Measurements from ENCODE around the gene ZNF341.
A peak's percentile ranks its signal among the peaks of the same experiment; 100 is the strongest.
"Not testable (repeated sequence)": the region's sequence is repeated elsewhere in the genome, so short reads cannot be mapped to it uniquely, and the experiment has no call there.

Gene ZNF341

GRCh38 chr20:33755936-33756490, 24.2 kb downstream of the ZNF341 start:
- not testable (repeated sequence) for H3K9me3 ChIP-seq (replicated peaks in 1 of 2; ENCODE audit: control insufficient read depth in 2 of 2, insufficient read depth in 1 of 2, low read depth in 1 of 2, low read length in 2 of 2); H4K91ac ChIP-seq (ENCODE audit: low read depth, low read length, poor library complexity); H3K14ac ChIP-seq (ENCODE audit: low read length); H4K8ac ChIP-seq (ENCODE audit: low read depth, low read length); H2BK12ac ChIP-seq (ENCODE audit: low read length); H3K27ac ChIP-seq (replicated peaks; ENCODE audit: low read length); H3K4me2 ChIP-seq (ENCODE audit: insufficient read depth, low read length, poor library complexity, severe bottlenecking); H3K4me3 ChIP-seq (ENCODE audit: low read length in 2 of 2); H2BK5ac ChIP-seq (ENCODE audit: low read length); H2AK5ac ChIP-seq (ENCODE audit: low read depth, low read length); H3K79me1 ChIP-seq (ENCODE audit: low read depth, low read length); H2BK15ac ChIP-seq (ENCODE audit: low read length); H3K36me3 ChIP-seq (replicated peaks in 1 of 2; ENCODE audit: control insufficient read depth in 2 of 2, insufficient read depth in 2 of 2, low read length in 2 of 2); H3K23ac ChIP-seq (ENCODE audit: low read depth, low read length, poor library complexity); H3K27me3 ChIP-seq (ENCODE audit: control insufficient read depth in 3 of 3, insufficient read depth in 3 of 3, low read depth in 1 of 3, low read length in 3 of 3); H3K9ac ChIP-seq (ENCODE audit: low read depth, low read length, poor library complexity); H3K4ac ChIP-seq (ENCODE audit: low read length); DNase-seq (ENCODE audit: low spot score); H3K4me1 ChIP-seq (ENCODE audit: control insufficient read depth in 2 of 2, insufficient read depth in 1 of 2, low read depth in 1 of 2, low read length in 2 of 2); H3K18ac ChIP-seq (ENCODE audit: low read length); H2BK120ac ChIP-seq (ENCODE audit: low read depth, low read length)
- peak overlapping the region; percentile 82 for H2AFZ ChIP-seq (ENCODE audit: low read length)
- no CpG with 5 or more reads among the region's 10 CpGs for WGBS, 2 donors (ENCODE audit: extremely low coverage in 2 of 2, insufficient read length in 2 of 2, insufficient replicate concordance in 1 of 2)

DNA sequence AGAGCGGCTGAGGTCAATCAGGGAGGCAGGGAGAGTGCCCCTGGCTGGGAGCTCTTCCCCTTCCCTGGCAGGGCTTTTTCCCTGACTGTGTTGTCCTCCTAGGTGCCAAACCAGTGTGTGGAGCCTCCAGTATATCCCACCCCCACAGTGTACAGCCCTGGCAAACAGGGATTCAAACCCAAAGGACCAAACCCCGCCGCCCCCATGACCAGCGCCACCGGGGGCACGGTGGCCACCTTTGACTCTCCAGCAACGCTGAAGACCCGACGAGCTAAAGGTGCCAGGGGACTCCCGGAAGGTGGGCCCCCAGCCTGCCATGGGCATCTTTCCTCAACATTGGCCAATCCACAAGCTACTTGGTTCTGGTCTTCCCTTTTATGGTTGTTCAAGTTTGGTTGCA, 25.2 kb downstream of the ZNF341 start:
- no peak for DNase-seq (ENCODE audit: low spot score)
- Histone ChIP-seq H3K9ac (ENCODE audit: low read depth, low read length, poor library complexity) (no peak overlapping the region), H2AK5ac (ENCODE audit: low read depth, low read length) (no peak overlapping the region), H2BK15ac (ENCODE audit: low read length) (no peak overlapping the region), H3K14ac (ENCODE audit: low read length) (no peak overlapping the region), H3K9me3 (replicated peaks in 1 of 2; ENCODE audit: control insufficient read depth in 2 of 2, insufficient read depth in 1 of 2, low read depth in 1 of 2, low read length in 2 of 2) (peaks cover 0 to 7% of the 10 kb centered on the region in 2 donors), H2BK12ac (ENCODE audit: low read length) (no peak overlapping the region), H3K27me3 (ENCODE audit: control insufficient read depth in 3 of 3, insufficient read depth in 3 of 3, low read depth in 1 of 3, low read length in 3 of 3) (no peaks in the 10 kb centered on the region), H3K4ac (ENCODE audit: low read length) (no peak overlapping the region), H3K4me1 (ENCODE audit: control insufficient read depth in 2 of 2, insufficient read depth in 1 of 2, low read depth in 1 of 2, low read length in 2 of 2) (peaks cover 0 to 6% of the 10 kb centered on the region in 2 donors), H4K8ac (ENCODE audit: low read depth, low read length) (no peak overlapping the region), H3K27ac (replicated peaks; ENCODE audit: low read length) (no peak overlapping the region), H3K36me3 (replicated peaks in 1 of 2; ENCODE audit: control insufficient read depth in 2 of 2, insufficient read depth in 2 of 2, low read length in 2 of 2) (peaks cover 0 to 6% of the 10 kb centered on the region in 2 donors), H2BK120ac (ENCODE audit: low read depth, low read length) (no peak overlapping the region), H3K79me1 (ENCODE audit: low read depth, low read length) (peaks cover 2% of the 10 kb centered on the region), H3K23ac (ENCODE audit: low read depth, low read length, poor library complexity) (no peak overlapping the region), H3K4me2 (ENCODE audit: insufficient read depth, low read length, poor library complexity, severe bottlenecking) (no peak overlapping the region), H3K18ac (ENCODE audit: low read length) (no peak overlapping the region), H4K91ac (ENCODE audit: low read depth, low read length, poor library complexity) (no peak overlapping the region), H2AFZ (ENCODE audit: low read length) (no peak overlapping the region), H3K4me3 (ENCODE audit: low read length in 2 of 2) (no peak overlapping the region), H2BK5ac (ENCODE audit: low read length) (no peak overlapping the region)
- no CpG with 5 or more reads among the region's 10 CpGs for WGBS, 2 donors (ENCODE audit: extremely low coverage in 2 of 2, insufficient read length in 2 of 2, insufficient replicate concordance in 1 of 2)

- H4K8ac ChIP-seq (ENCODE audit: low read depth, low read length) = no peak overlapping the region
- H3K36me3 ChIP-seq (replicated peaks in 1 of 2; ENCODE audit: control insufficient read depth in 2 of 2, insufficient read depth in 2 of 2, low read length in 2 of 2) = peaks cover 0 to 6% of the 10 kb centered on the region in 2 donors
- H3K18ac ChIP-seq (ENCODE audit: low read length) = no peak overlapping the region
- H3K4me2 ChIP-seq (ENCODE audit: insufficient read depth, low read length, poor library complexity, severe bottlenecking) = no peak overlapping the region
- H3K23ac ChIP-seq (ENCODE audit: low read depth, low read length, poor library complexity) = no peak overlapping the region
- peaks cover 2% of the 10 kb centered on the region for H3K79me1 ChIP-seq (ENCODE audit: low read depth, low read length)
- no peak overlapping the region for H2BK120ac ChIP-seq (ENCODE audit: low read depth, low read length)
- no peak overlapping the region for H3K4me3 ChIP-seq (ENCODE audit: low read length in 2 of 2)
- H3K14ac ChIP-seq (ENCODE audit: low read length) = no peak overlapping the region
- H3K27me3 ChIP-seq (ENCODE audit: control insufficient read depth in 3 of 3, insufficient read depth in 3 of 3, low read depth in 1 of 3, low read length in 3 of 3) = no peaks in the 10 kb centered on the region
- H3K9ac ChIP-seq (ENCODE audit: low read depth, low read length, poor library complexity) = no peak overlapping the region
- H3K9me3 ChIP-seq (replicated peaks in 1 of 2; ENCODE audit: control insufficient read depth in 2 of 2, insufficient read depth in 1 of 2, low read depth in 1 of 2, low read length in 2 of 2) = peaks cover 0 to 7% of the 10 kb centered on the region in 2 donors
- H3K4me1 ChIP-seq (ENCODE audit: control insufficient read depth in 2 of 2, insufficient read depth in 1 of 2, low read depth in 1 of 2, low read length in 2 of 2) = peaks cover 0 to 6% of the 10 kb centered on the region in 2 donors
- no peak overlapping the region for H2BK12ac ChIP-seq (ENCODE audit: low read length)
- no peak for DNase-seq (ENCODE audit: low spot score)
- H2AFZ ChIP-seq (ENCODE audit: low read length) = no peak overlapping the region
- no peak overlapping the region for H2BK15ac ChIP-seq (ENCODE audit: low read length)
- H2BK5ac ChIP-seq (ENCODE audit: low read length) = no peak overlapping the region
- no peak overlapping the region for H3K27ac ChIP-seq (replicated peaks; ENCODE audit: low read length)
- no CpG with 5 or more reads among the region's 1 CpG for WGBS, 2 donors (ENCODE audit: extremely low coverage in 2 of 2, insufficient read length in 2 of 2, insufficient replicate concordance in 1 of 2)
- no peak overlapping the region for H2AK5ac ChIP-seq (ENCODE audit: low read depth, low read length)
- no peak overlapping the region for H4K91ac ChIP-seq (ENCODE audit: low read depth, low read length, poor library complexity)
- H3K4ac ChIP-seq (ENCODE audit: low read length) = no peak overlapping the region
These were observed 25.7 kb downstream of the ZNF341 start for GRCh38 chr20:33757458-33757857.

GRCh38 chr20:33761698-33762250, 30.0 kb downstream of the ZNF341 start:
- H2BK15ac ChIP-seq (ENCODE audit: low read length) = no peak overlapping the region
- no peak overlapping the region for H2BK12ac ChIP-seq (ENCODE audit: low read length)
- WGBS, 2 donors (ENCODE audit: extremely low coverage in 2 of 2, insufficient read length in 2 of 2, insufficient replicate concordance in 1 of 2) = no CpG with 5 or more reads among the region's 13 CpGs
- H2BK120ac ChIP-seq (ENCODE audit: low read depth, low read length) = no peak overlapping the region
- H3K9ac ChIP-seq (ENCODE audit: low read depth, low read length, poor library complexity) = no peak overlapping the region
- no peak for DNase-seq (ENCODE audit: low spot score)
- no peak overlapping the region for H3K14ac ChIP-seq (ENCODE audit: low read length)
- no peak overlapping the region for H3K4ac ChIP-seq (ENCODE audit: low read length)
- H3K9me3 ChIP-seq (replicated peaks in 1 of 2; ENCODE audit: control insufficient read depth in 2 of 2, insufficient read depth in 1 of 2, low read depth in 1 of 2, low read length in 2 of 2) = peaks cover 0 to 7% of the 10 kb centered on the region in 2 donors
- H2AK5ac ChIP-seq (ENCODE audit: low read depth, low read length) = no peak overlapping the region
- H4K8ac ChIP-seq (ENCODE audit: low read depth, low read length) = no peak overlapping the region
- no peaks in the 10 kb centered on the region for H3K36me3 ChIP-seq (replicated peaks in 1 of 2; ENCODE audit: control insufficient read depth in 2 of 2, insufficient read depth in 2 of 2, low read length in 2 of 2)
- no peak overlapping the region for H4K91ac ChIP-seq (ENCODE audit: low read depth, low read length, poor library complexity)
- H3K27ac ChIP-seq (replicated peaks; ENCODE audit: low read length) = no peak overlapping the region
- peak overlapping the region; percentile 19 for H2BK5ac ChIP-seq (ENCODE audit: low read length)
- H3K4me1 ChIP-seq (ENCODE audit: control insufficient read depth in 2 of 2, insufficient read depth in 1 of 2, low read depth in 1 of 2, low read length in 2 of 2) = no peaks in the 10 kb centered on the region
- H3K23ac ChIP-seq (ENCODE audit: low read depth, low read length, poor library complexity) = no peak overlapping the region
- H3K4me2 ChIP-seq (ENCODE audit: insufficient read depth, low read length, poor library complexity, severe bottlenecking) = no peak overlapping the region
- H3K18ac ChIP-seq (ENCODE audit: low read length) = peak overlapping the region; percentile 49
- peaks cover 2% of the 10 kb centered on the region for H3K79me1 ChIP-seq (ENCODE audit: low read depth, low read length)
- no peak overlapping the region for H2AFZ ChIP-seq (ENCODE audit: low read length)
- H3K27me3 ChIP-seq (ENCODE audit: control insufficient read depth in 3 of 3, insufficient read depth in 3 of 3, low read depth in 1 of 3, low read length in 3 of 3) = no peaks in the 10 kb centered on the region
- peak overlapping the region in 1 of 2 donors; percentile 50 for H3K4me3 ChIP-seq (ENCODE audit: low read length in 2 of 2)
